Upper lobe of right lung (tissue), 1 donor: Measurements from ENCODE around the gene LRRFIP2. TPM values are rescaled to one million over a fixed set of nuclear protein-coding genes. Genes with fewer than 3 reads are reported as not detected.
"Not testable (repeated sequence)": the region's sequence is repeated elsewhere in the genome, so short reads cannot be mapped to it uniquely, and the experiment has no call there.

Experiments used
- ATAC-seq: fragments of 200-7000 bp; cut with Tn5 transposase; one replicate; pipeline ENCODE4 v1.9.1; 2020; ENCODE audit warnings: mild to moderate bottlenecking, moderate library complexity
- DNase-seq: peaks from one replicate; pipeline ENCODE4 v3.0.0-alpha.2; 2020
- H3K27ac ChIP-seq: fragments of 200-600 bp; one replicate; pipeline ENCODE4 v1.8.0; 2022
- H3K27me3 ChIP-seq: fragments of 200-600 bp; one replicate; pipeline ENCODE4 v1.8.0; 2022; ENCODE audit warnings: mild to moderate bottlenecking
- H3K36me3 ChIP-seq: fragments of 200-600 bp; one replicate; pipeline ENCODE4 v1.8.0; 2022
- H3K4me1 ChIP-seq: fragments of 200-600 bp; one replicate; pipeline ENCODE4 v1.8.0; 2022
- H3K4me3 ChIP-seq: fragments of 200-600 bp; one replicate; pipeline ENCODE4 v1.8.0; 2022; ENCODE audit warnings: mild to moderate bottlenecking
- H3K9me3 ChIP-seq: fragments of 200-600 bp; one replicate; pipeline ENCODE4 v1.8.0; 2022
- CTCF ChIP-seq: fragments of 200-600 bp; IDR thresholded peaks from one replicate; pipeline ENCODE4 v1.8.0; 2022; ENCODE audit warnings: antibody characterized with exemption
- intact Hi-C: fragments of 100-400 bp; cut with DNase I; formaldehyde crosslinking; loops from one replicate; pipeline ENCODE4 v1.11.0; 2022
- total RNA-seq: library from RNA; stranded (reverse); fragmentation: NEBNext Ultra II Directional; extraction: Animal tissue kit (Norgen Biotek cat#: 25700); gene quantifications from one replicate; pipeline ENCODE4 v1.2.1, GENCODE V29; 2021
- donor health status: DM: no; HTN: yes; CAD: no; lungs with severe emphysema.

LRRFIP2 gene
- total RNA-seq, 1 donor from 2014 or later = 50.3 TPM

- H3K36me3 ChIP-seq = peaks cover 92% of the 10 kb centered on the region
- no peaks in the 10 kb centered on the region for H3K9me3 ChIP-seq
- ATAC-seq (peak; percentile 63), DNase-seq (no peak)
- H3K27ac ChIP-seq = peak overlapping the region; percentile 31
- peaks cover 12% of the 10 kb centered on the region for H3K4me1 ChIP-seq
- H3K27me3 ChIP-seq = no peaks in the 10 kb centered on the region
- no peak overlapping the region for H3K4me3 ChIP-seq
- intact Hi-C loops = no loop called here
- TF ChIP-seq CTCF = no peak
Measured at GRCh38 chr3:37054370-37054769, 120.0 kb downstream of the LRRFIP2 start.

GRCh38 chr3:37053753-37054152 lies 120.6 kb downstream of the LRRFIP2 start:
- H3K36me3 ChIP-seq = peaks cover 94% of the 10 kb centered on the region
- DNase-seq (no peak), ATAC-seq (no peak)
- H3K4me3 ChIP-seq = no peak overlapping the region
- intact Hi-C loops = no loop called here
- H3K9me3 ChIP-seq = no peaks in the 10 kb centered on the region
- no peaks in the 10 kb centered on the region for H3K27me3 ChIP-seq
- peak overlapping the region; percentile 28 for H3K27ac ChIP-seq
- H3K4me1 ChIP-seq = peaks cover 12% of the 10 kb centered on the region
- no peak for TF ChIP-seq CTCF

- no peak for TF ChIP-seq CTCF
- H3K36me3 ChIP-seq = peaks cover 94% of the 10 kb centered on the region
- H3K9me3 ChIP-seq = no peaks in the 10 kb centered on the region
- DNase-seq (no peak), ATAC-seq (no peak)
- H3K4me3 ChIP-seq = no peak overlapping the region
- peak overlapping the region; percentile 28 for H3K27ac ChIP-seq
- H3K27me3 ChIP-seq = no peaks in the 10 kb centered on the region
- intact Hi-C loops = no loop called here
- H3K4me1 ChIP-seq = peaks cover 12% of the 10 kb centered on the region
Measured at GRCh38 chr3:37053337-37053736, 121.0 kb downstream of the LRRFIP2 start.

GRCh38 chr3:37052860-37053259 lies 121.5 kb downstream of the LRRFIP2 start:
- H3K4me1 ChIP-seq = peaks cover 12% of the 10 kb centered on the region
- intact Hi-C loops = no loop called here
- no peak for TF ChIP-seq CTCF

GRCh38 chr3:37050282-37050681 lies 124.1 kb downstream of the LRRFIP2 start:
- Histone ChIP-seq H3K27me3 (no peaks in the 10 kb centered on the region), H3K4me1 (peaks cover 11% of the 10 kb centered on the region), H3K9me3 (no peaks in the 10 kb centered on the region), H3K4me3 (no peak overlapping the region), H3K27ac (no peak overlapping the region), H3K36me3 (peaks cover 87% of the 10 kb centered on the region)
- no peak for TF ChIP-seq CTCF
- no peak for DNase-seq
- intact Hi-C loops = no loop called here
- ATAC-seq = no peak

More at GRCh38 chr3:37052860-37053259, 121.5 kb downstream of the LRRFIP2 start:
- no peak for DNase-seq
- no peak for ATAC-seq
- no peaks in the 10 kb centered on the region for H3K9me3 ChIP-seq
- H3K36me3 ChIP-seq = peaks cover 94% of the 10 kb centered on the region
- H3K27ac ChIP-seq = no peak overlapping the region
- no peaks in the 10 kb centered on the region for H3K27me3 ChIP-seq
- H3K4me3 ChIP-seq = no peak overlapping the region

- H3K9me3 ChIP-seq, H3K27me3 ChIP-seq, H3K27ac ChIP-seq, H3K4me1 ChIP-seq, ATAC-seq, DNase-seq, H3K4me3 ChIP-seq, intact Hi-C loops: not testable (repeated sequence)
- H3K36me3 ChIP-seq = peaks cover 55% of the 10 kb centered on the region
Measured at GRCh38 chr3:37042712-37043111, 131.7 kb downstream of the LRRFIP2 start.
